Activated CD4-positive, alpha-beta T cell treated with anti-CD3 and anti-CD28 coated beads, Interleukin-2, amount 50 U/mL, for 48 hours (primary cell): Measurements from ENCODE around the gene TRIM38.

Experiments used
- DNase-seq, 2 experiments: peaks; one replicate each; pipeline ENCODE4 v3.0.0-alpha.2; 2020

Gene TRIM38

GRCh38 chr6:26028746-26029569 is 66.4 kb downstream of the TRIM38 start:
- DNase-seq: no peak

- DNase-seq: no peak
These were observed 66.9 kb downstream of the TRIM38 start for GRCh38 chr6:26029570-26029856.

- DNase-seq: no peak
These were observed 67.5 kb downstream of the TRIM38 start for GRCh38 chr6:26029857-26030653.

- DNase-seq: no peak
These were observed 68.1 kb downstream of the TRIM38 start for GRCh38 chr6:26030716-26031115.

- DNase-seq: no peak
These were observed 68.6 kb downstream of the TRIM38 start for GRCh38 chr6:26031151-26031594.

GRCh38 chr6:26031595-26032339 is 69.2 kb downstream of the TRIM38 start:
- DNase-seq: peak; percentile 80 to 88

GRCh38 chr6:26032340-26033084 is 69.9 kb downstream of the TRIM38 start:
- peak; percentile 28 to 48 for DNase-seq

- peak; percentile 66 to 73 for DNase-seq
These were observed 70.7 kb downstream of the TRIM38 start for GRCh38 chr6:26033085-26033940.

GRCh38 chr6:26033941-26034354 is 71.3 kb downstream of the TRIM38 start:
- peak; percentile 50 to 67 for DNase-seq

GRCh38 chr6:26034905-26035304 is 72.3 kb downstream of the TRIM38 start:
- DNase-seq: no peak
